NCI-H1694 treated with DMSO at 0.1 percent for 48 hours (cell line): ENCODE data around the gene ATP8A2.

Source experiments
- DNase-seq: peaks from one replicate; lab custom pipeline; 2025; lab: John Stamatoyannopoulos, UW

The ATP8A2 gene

DNA sequence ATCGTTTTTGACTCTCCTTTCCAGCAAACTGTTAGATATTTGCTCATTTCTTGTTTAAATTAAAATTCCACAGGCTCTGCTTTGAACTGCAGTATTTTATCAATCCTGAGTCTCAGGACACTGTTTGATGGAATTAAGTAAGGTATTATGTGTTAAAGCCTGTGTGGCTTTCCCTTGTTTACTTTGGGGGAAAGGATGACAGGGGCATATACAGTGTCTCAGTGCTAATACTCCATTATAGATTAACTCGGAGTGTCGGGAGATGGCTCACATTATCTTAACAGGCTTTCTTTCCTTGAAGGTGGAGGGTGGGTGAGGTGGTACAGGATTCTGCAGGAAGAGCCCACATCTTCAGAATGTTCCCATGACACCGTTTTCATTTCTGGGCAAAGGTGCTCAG is 595.4 kb downstream of the ATP8A2 start:
- DNase-seq = no peak

GRCh38 chr13:25971047-25971446 is 599.3 kb downstream of the ATP8A2 start:
- DNase-seq = no peak

GRCh38 chr13:25971459-25972145 is 599.8 kb downstream of the ATP8A2 start:
- DNase-seq = no peak

DNA sequence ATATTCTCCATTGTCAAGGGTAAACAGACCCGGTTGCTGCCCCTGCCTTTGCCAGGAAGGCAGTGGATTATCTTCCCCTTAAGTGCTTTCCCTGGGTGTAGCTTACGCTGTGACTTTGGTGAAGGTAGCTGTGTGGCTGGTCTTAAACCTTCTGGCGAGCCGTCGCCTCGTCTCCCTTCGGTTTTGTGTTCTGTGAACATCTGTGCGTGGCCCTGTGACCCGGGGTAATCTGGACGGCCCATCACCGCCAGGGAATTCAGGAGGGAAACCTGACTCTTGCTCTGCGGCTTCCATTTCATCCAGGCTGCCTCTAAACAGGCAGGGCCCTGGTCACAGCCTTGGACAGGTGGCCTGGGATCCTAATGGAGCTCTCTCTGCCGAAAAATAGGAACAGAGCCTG is 601.3 kb downstream of the ATP8A2 start:
- no peak for DNase-seq

DNA sequence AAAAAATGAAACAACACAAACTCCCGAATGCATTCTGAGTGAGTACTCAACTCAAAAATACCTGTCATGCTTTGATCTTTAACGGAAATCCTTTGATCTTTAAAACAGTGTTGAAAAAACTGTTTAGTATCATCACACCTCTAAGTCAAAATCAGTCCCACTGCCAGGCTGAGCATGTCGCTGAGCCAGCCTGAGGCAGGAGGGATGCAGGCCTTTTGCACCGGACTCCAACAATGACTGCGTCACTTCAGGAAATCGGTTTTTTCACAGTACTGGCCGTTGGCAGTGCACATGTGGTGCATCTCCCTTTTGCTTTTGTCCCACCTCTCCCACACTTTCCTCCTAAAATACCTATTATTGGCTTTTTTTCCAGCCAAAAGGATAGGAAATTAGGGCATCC is 601.8 kb downstream of the ATP8A2 start:
- DNase-seq = no peak

GRCh38 chr13:25977216-25977615 is 605.4 kb downstream of the ATP8A2 start:
- DNase-seq = no peak

GRCh38 chr13:25977671-25978070 is 605.9 kb downstream of the ATP8A2 start:
- DNase-seq = no peak

- DNase-seq = no peak
Measured at GRCh38 chr13:25978961-25979360, 607.2 kb downstream of the ATP8A2 start.

DNA sequence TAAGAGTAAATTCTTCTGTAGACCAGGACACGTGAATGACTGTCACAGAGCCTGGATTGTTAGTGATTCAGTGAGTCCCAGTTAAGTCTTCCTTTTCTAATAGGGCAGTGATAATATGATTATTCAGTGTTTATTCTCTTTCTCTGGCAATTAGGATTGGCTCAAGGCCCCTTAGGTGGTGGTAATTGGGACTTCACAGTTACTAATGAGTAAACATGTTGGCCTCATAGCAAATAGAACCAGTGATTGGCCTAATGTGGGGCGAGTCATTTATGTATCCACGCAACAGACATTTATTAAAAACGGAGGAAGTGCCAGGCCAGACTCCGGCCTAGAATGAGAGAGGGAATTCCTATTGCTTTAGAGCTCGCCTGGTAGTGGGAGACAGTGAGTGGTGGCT is 607.6 kb downstream of the ATP8A2 start:
- no peak for DNase-seq

- DNase-seq = peak; percentile 23
Measured at GRCh38 chr13:25980255-25980654, 608.5 kb downstream of the ATP8A2 start.

DNA sequence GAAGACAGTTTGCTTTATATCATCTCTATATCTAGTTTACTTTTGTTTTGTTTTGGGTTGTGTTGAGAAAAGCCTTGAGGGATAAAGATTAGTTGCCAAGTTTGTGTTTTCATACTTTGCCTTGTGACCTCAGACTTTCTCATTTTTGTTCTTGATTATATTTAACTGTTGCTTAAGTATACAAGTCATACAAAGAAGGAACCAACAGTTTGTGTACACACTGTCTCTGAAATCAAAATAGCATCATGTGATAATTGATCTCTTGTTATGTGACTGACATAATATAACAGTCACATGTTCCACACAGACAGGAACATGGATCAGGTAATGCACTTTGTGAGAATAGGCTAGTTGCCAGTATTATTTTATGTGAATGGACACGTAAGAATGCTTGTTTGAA is 609.3 kb downstream of the ATP8A2 start:
- no peak for DNase-seq

- no peak for DNase-seq
Measured at GRCh38 chr13:25982907-25983306, 611.1 kb downstream of the ATP8A2 start.

DNA sequence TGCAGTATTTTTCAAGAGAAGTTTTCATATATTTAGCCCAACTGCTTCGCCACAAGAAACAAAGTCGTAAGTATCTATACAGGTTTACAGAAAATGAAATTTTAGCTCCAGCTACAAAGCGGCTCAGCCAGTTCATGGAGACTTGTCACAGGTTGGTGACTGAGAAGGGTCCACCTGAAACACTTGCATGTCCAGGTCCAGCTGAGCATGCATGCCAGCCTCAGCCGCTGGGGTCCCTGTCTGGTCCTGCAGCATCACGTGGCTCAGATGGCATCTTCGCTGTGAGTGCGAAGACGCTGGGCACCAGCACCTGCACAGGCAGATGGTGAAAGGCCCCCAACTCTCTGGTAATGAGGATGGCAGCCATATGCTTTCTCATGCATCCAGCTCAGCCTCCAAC is 616.2 kb downstream of the ATP8A2 start:
- peak; percentile 68 for DNase-seq

- no peak for DNase-seq
Measured at GRCh38 chr13:25988661-25989060, 616.9 kb downstream of the ATP8A2 start.

DNA sequence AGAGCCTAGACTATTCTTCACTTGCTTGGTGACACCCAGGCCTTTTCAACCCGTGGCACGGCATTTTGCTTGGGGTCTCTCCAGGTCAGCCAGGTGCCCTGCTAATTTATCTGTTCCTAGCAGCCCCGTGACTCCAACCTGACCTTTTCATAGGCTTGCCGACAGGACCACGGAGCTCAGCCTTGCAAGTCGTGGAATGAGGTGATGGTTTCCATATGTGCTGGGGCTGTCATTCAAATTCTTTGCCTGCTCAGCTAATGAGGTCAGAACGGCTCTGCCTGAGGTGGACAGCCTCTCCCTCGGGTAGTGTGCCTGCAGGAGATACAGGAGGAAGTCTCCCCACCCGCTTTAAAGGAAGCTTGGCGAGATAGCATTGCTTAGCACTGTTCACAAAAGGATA is 619.0 kb downstream of the ATP8A2 start:
- DNase-seq = no peak

DNA sequence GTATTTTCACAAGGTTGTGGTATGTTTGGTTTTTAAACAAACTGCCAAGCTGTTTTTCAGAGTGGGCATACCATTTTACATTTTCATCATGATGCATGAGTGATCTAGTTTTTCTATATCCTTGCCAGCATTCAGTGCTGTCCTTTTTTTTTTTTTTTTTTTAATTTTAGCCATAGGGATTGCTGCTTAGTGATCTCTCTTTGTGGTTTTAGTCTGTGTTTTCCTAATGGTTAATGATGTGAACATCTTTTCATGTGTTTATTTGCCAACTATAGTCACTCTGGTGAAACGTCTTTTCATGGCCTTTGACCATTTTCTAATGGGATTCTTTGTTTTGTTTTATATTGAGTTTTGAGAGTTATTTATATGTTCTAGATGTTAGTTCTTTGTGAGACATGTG is 620.3 kb downstream of the ATP8A2 start:
- no peak for DNase-seq

DNA sequence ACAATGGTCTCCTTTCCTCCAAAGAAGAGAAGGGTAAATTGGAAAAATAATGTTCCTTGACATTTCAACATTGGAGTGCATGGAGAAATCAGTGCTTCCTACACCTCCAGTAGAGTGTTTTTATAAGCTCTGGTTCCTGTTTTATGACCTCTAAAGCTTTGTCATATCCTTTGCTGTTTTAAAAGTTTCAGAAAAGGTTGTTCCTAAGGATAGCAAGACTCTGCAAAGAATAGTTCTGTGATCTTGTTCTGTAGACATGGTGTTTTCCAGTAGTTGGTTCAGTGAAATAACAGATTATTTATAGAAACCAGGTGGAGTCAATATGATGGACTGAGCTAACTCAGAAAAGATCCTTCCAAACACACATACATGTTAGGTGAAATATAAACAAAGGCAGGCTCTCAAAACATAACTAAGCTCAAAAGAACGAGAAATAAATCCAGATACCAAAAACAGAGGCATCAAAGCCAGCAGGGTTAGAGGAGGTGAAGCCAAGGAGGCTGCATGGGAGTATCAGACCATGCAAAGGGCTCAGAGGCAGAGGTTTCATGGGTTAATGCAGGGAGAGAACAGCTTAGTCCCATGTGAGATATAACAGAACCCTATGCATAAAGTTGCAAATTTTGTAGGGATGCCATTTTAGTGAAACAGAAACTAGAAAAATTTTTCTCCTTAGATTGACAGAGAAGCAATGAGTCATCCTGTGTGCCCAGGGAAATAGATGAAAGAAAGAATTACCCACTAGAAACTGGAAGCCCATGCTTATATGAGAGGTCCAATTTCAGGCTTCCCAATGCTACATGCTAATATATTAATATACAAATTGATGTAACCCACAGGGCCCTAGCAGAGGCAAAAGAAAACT is 635.7 kb downstream of the ATP8A2 start:
- no peak for DNase-seq

DNA sequence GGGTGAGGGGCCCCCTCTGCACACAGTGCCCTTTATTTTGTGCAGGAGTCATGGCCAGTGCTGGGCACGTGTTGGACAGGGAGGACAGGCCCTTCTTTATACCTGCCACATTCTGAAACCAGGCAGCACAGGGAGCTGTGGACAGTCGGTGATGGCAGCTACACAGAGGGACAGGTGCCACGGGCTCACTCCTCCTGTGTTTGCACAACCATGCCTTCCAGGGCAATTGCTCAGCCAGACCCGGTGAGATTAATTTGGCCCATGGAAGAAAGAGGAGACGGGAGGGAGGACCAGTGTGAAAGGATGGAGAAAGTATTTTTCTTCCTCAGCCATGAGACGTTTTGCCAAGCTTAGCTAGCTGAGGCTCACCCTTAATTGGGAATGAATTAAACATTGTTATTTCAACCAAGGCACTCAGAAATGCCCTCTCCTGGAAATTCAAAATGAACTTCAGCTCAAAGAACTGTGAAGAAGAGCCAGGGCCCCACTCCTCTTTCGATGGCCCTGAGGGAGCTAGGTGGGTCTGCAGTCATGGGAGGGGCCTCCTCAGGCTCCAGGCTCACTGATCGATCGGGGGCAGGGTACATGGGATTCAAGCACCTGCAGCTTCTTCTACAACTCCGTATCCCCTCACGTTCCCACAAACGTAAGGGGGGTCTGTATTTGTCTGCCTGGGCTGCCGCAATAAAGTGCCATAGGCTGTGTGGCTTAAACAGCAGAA is 638.9 kb downstream of the ATP8A2 start:
- DNase-seq = no peak

DNA sequence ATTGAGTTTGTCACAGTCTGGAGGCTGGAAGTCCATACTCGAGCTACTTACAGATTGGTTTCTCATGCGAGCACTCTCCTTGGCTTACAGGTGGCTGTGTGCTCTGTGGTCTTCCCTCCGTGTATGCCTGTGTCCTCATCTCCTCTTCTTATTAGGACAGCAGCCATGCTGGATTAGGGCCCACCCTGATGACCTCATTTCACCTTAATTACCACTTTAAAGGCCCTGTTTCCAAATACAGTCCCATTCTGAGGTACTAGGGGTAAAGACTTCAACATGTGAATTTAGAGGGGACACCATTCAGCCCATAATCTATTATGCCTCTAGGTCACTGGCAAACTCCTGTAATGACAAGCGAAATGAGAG is 639.4 kb downstream of the ATP8A2 start:
- no peak for DNase-seq

DNA sequence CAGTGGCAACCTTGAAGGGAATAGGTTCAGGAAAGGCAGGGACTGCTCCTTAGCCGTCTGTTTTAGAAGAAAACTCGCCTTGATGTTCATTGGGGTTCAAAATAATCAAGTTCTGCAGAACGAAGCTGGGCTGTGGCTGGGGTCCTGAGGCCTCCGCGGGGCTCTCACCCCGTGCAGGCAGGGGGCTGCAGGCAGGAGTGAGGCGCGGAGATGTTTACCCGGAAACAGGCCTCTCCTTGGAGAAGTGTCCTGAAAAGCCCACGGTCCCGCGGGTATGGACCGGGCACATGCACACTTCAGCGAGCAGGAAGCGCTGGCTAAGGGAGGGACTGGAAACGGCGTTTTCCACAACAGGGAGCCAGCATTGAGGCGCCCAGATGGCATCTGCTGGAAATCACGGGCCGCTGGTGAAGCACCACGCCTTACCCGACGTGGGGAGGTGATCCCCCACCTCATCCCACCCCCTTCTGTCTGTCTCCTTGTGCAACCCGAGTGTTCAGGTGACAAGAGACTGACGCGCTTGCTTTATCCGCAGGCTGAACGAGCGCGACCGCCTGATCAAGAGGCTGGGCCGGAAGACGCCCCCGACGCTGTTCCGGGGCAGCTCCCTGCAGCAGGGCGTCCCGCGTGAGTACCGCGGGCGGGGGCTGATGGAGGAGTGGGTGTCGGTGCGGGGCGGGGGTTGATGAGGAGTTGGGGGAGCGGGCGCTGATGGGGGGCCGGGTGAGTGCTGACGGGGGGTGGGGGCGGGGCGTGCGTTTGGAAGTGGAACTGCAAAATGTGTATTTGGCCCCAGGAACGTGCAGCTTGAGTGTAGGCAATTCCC is 640.4 kb downstream of the ATP8A2 start:
- DNase-seq = no peak

GRCh38 chr13:26012995-26013394 is 641.2 kb downstream of the ATP8A2 start:
- no peak for DNase-seq
